H7 (cell line): ENCODE measurements around the gene UNC5CL. TPM values are rescaled to one million over a fixed set of nuclear protein-coding genes. Genes with fewer than 3 reads are reported as not detected.
A peak's percentile ranks its signal among the peaks of the same experiment; 100 is the strongest.

Source experiments
- DNase-seq: peaks from one replicate; pipeline ENCODE4 v3.0.0; 2012
- H3K27me3 ChIP-seq: 2 replicates; pipeline ENCODE4 v1.6.0; 2011; ENCODE audit warnings: mild to moderate bottlenecking, low read length; ENCODE audit not compliant: control insufficient read depth, insufficient read depth
- H3K36me3 ChIP-seq: replicated peaks from 2 replicates; pipeline ENCODE4 v1.5.1; 2011; ENCODE audit warnings: low read length; ENCODE audit not compliant: control insufficient read depth, insufficient read depth
- H3K4me3 ChIP-seq: 2 replicates; pipeline ENCODE4 v1.5.1; 2011; ENCODE audit warnings: low read depth, mild to moderate bottlenecking, control low read depth, low read length, moderate library complexity; ENCODE audit not compliant: insufficient read depth
- total RNA-seq: library from RNA; depleted of rRNA; stranded (reverse); fragments of >200 nt; shearing (Covaris generic); gene quantifications from 2 replicates; pipeline ENCODE4 v1.2.3, GENCODE V29; 2014

Gene UNC5CL
- total RNA-seq, 1 experiment from 2014 or later: 4.2 TPM

DNA sequence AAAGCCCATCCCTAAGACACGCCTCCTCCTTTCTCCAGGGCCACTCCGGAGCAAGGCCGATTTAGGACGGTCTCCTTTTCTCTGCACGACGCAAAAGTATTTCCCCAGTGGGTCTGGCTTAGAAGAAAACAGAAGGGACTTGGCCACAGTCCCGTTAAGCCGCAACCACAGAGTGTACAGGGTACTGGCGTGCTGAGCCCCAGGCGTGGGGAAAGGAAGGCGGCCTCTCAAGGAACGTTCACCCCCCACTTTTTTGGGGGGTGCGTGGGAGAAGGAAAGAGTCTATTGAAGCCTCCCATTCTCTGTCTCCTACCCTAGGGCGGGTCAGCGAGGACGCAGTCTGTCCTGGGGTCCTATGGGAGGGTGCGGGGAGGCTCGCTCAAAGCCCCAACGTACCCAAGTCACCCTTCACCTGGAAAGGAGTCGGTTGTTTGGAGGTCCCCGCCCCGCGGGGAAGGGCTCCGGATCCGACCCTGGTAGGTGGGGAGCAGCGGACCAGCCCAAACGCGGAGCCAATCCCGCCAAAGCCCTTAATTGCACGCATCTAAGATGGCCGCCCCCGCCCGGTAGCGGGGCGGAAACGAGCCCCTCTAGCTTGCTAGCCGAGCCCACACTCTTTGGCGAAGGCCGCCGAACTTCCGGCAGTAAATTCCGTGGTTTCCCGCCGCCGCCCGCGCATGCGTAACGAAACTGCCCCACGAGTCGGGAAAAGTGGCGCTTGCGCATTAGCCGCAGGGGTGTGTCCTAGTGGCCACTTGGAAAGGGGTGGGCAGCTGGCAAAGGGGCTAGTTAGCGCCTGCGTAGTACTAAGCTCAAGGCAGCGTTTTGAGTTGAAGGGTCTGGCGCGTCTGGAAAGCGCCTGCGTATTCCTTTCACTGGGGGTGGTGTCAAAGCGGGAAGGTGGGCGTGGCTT lies 33.2 kb upstream of the UNC5CL start, which contains the start of gene OARD1:
TSS of gene OARD1 (minus strand) at position 434 of the 913 bp plus-strand sequence. CDS start 722 bp downstream, outside the sequence.
- DNase-seq: peak; percentile 92
- Histone ChIP-seq H3K36me3 (no peaks in the 10 kb centered on the region; the same call in none of the 2 replicates), H3K27me3 (no peaks in the 10 kb centered on the region), H3K4me3 (peak within 1 kb of the TSS; percentile 82)

GRCh38 chr6:41071501-41071922 lies 32.5 kb upstream of the UNC5CL start:
- no peaks in the 10 kb centered on the region; the same call in none of the 2 replicates for H3K36me3 ChIP-seq
- DNase-seq: peak; percentile 71
- no peaks in the 10 kb centered on the region for H3K27me3 ChIP-seq
- peak overlapping the region; percentile 82 for H3K4me3 ChIP-seq

GRCh38 chr6:41066867-41067304 lies 27.9 kb upstream of the UNC5CL start:
- peak; percentile 46 for DNase-seq
- H3K27me3 ChIP-seq: no peaks in the 10 kb centered on the region
- no peak overlapping the region for H3K4me3 ChIP-seq
- H3K36me3 ChIP-seq: peaks cover 2% of the 10 kb centered on the region; the same call in 1 of the 2 replicates

DNA sequence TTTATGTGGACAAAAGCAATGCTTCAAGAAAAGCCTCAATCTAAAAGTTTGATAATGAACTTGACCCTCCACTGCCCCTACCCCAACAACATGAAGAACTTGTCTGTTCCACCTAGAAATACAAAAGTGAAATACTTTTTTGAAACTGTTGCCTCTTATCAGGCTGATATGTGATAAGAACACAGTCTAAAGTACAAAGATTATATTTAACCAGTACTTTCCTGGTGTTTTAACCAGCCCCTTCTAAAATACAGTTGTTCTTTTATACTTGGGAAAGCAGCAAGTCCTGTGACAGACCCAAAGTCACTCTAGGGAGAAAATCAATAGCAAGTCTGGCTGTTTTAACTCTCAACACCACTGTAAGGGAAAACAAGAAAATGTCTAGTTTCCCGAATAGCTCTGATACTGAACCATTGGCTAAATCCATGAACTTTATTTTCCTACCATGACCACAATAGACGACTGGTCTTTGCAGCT lies 26.6 kb upstream of the UNC5CL start:
- Histone ChIP-seq H3K27me3 (no peaks in the 10 kb centered on the region), H3K4me3 (no peak overlapping the region), H3K36me3 (peaks cover 2% of the 10 kb centered on the region)
- no peak for DNase-seq

DNA sequence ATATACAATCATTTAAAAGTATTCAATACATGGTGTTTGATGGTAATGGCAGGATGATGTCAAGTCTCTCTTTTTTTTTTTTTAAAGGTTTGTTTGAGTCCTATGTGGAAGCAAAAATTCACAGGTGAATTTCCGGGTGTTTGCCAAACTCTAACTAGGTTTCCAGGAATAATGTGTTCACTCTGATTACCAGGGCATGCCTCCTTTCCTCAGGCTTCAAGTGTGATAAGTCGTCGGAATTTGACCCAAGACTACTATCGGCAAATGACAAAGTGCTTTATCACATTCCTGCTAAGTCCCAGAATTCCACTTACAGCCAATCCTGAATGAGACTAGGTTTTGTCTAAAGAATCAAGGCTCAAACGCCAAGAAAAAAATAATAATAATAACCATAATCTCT lies 25.8 kb upstream of the UNC5CL start:
- Histone ChIP-seq H3K4me3 (no peak overlapping the region), H3K36me3 (peaks cover 2% of the 10 kb centered on the region)
- no peak for DNase-seq

GRCh38 chr6:41063884-41064285 lies 24.9 kb upstream of the UNC5CL start:
- peaks cover 2% of the 10 kb centered on the region for H3K36me3 ChIP-seq
- no peak for DNase-seq
- no peak overlapping the region for H3K4me3 ChIP-seq
- H3K27me3 ChIP-seq: no peaks in the 10 kb centered on the region

More for the DNA sequence above, 25.8 kb upstream of the UNC5CL start:
- H3K27me3 ChIP-seq: no peaks in the 10 kb centered on the region

DNA sequence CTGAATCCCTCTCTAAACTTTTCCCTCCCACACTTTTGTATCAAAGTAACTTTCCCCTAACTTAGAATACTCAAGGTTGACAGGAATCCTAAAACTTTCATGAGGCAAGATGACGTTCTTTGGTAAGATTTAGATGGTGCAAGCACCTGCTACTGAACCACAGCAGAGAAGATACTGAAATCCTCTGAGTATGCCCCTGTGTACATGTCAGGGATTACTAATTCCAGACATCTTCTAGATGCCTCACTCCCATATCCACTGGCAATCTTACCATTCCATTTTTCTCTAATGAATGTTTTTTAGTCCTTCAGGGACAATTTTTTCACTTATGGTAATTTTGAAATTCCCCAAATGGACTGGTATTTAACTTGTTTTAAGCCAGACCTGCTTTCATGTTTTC lies 23.0 kb upstream of the UNC5CL start:
- Histone ChIP-seq H3K27me3 (no peaks in the 10 kb centered on the region), H3K4me3 (no peak overlapping the region), H3K36me3 (peaks cover 2% of the 10 kb centered on the region)
- no peak for DNase-seq

- Histone ChIP-seq H3K27me3 (no peaks in the 10 kb centered on the region), H3K36me3 (peaks cover 2% of the 10 kb centered on the region), H3K4me3 (no peak overlapping the region)
- DNase-seq: no peak
Measured at GRCh38 chr6:41061196-41061726, 22.2 kb upstream of the UNC5CL start.

- no peaks in the 10 kb centered on the region for H3K27me3 ChIP-seq
- no peak overlapping the region for H3K4me3 ChIP-seq
- DNase-seq: no peak
- H3K36me3 ChIP-seq: peaks cover 2% of the 10 kb centered on the region
Measured at GRCh38 chr6:41059556-41059955, 20.5 kb upstream of the UNC5CL start.

DNA sequence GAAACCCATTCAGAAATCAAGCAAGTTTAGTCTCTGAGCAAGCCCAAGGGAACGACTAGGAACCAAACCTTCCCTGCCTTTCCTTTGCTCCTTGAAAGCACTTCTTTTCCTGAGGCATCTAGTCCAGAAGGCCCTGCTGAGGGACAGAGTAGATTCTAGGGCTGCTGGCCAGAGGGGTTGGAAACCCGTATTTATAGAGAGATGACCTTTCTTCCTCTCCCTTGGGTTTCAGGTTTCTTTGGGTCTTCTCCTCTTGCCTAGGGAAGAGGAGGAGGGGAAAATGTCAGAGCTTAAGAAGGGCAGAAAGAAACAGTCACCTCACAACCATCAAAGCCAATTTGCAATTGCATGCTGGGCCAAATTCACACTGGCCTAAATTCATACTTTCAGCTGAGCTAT lies 19.8 kb upstream of the UNC5CL start:
- no peaks in the 10 kb centered on the region; the same call in none of the 2 replicates for H3K36me3 ChIP-seq
- no peak overlapping the region for H3K4me3 ChIP-seq
- no peaks in the 10 kb centered on the region for H3K27me3 ChIP-seq
- DNase-seq: no peak

DNA sequence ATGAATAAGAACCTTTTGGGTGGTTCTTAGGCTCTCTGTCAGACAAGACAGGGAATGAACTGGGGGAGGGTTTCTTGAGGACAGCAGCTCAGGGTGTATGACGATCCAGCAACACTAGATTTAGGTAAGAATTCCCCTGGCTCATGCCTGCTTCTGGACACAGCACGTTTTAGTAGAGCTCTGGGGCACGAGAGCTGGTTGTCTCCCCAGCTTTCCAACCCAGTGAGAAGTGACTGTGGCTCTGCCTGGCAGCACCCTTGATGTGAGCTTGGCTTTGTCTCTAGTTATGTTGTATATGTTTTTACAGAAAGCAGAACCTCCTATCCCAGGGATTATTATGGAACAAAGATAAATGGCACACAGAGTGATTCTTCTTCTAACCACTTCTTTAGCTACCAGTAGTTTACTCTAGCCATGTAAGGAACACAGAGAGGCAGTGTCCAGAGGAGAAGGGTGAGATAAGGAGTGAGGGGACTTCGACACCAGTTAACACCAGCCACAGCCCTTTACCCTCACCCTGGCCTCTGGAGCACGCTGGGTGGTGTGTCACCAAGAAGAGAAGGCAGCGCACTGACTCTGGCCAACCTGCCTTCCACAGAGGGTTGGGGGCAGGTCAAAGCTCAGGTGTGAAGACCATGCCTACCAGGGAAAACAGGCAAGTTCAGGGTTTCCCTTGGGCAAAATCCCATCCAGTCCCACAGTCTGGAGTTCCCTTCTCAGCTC lies 17.9 kb upstream of the UNC5CL start:
- Histone ChIP-seq H3K27me3 (no peaks in the 10 kb centered on the region), H3K36me3 (no peaks in the 10 kb centered on the region; the same call in none of the 2 replicates), H3K4me3 (no peak overlapping the region)
- no peak for DNase-seq

GRCh38 chr6:41055149-41055548 lies 16.1 kb upstream of the UNC5CL start:
- no peak overlapping the region for H3K4me3 ChIP-seq
- H3K27me3 ChIP-seq: no peaks in the 10 kb centered on the region
- no peak for DNase-seq
- H3K36me3 ChIP-seq: no peaks in the 10 kb centered on the region

DNA sequence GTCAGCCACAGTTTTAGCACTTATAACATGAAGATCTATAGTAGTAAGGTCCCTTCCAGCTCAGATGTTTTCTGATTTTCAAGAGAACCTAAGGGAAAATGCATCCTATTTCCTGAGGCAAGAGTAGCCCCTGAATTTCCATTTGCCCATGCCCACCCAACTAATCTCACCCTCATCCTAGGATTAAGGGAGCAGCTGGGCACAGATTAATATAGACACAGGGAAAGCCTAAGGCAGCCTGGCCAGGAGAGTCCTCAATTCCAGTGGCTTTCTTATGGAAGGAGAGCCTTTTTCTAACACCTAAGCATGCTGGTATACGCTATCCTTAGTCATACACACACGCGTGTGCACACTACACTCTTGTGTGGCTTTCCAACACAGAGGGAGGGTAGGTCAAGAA lies 15.5 kb upstream of the UNC5CL start:
- DNase-seq: no peak
- H3K4me3 ChIP-seq: no peak overlapping the region
- H3K27me3 ChIP-seq: no peaks in the 10 kb centered on the region
- no peaks in the 10 kb centered on the region for H3K36me3 ChIP-seq

- Histone ChIP-seq H3K27me3 (no peaks in the 10 kb centered on the region), H3K36me3 (no peaks in the 10 kb centered on the region), H3K4me3 (no peak within 1 kb of the TSS)
- DNase-seq: no peak
Measured at GRCh38 chr6:41053041-41053440, 14.0 kb upstream of the UNC5CL start, which contains the start of gene APOBEC2. TSS of gene APOBEC2 (plus strand) at chr6:41053202. CDS start at chr6:41053348, 146 bp downstream.
